Stromal cell of bone marrow (primary cell): ENCODE results near the gene KYAT1.
A peak's percentile ranks its signal among the peaks of the same experiment; 100 is the strongest.

ENCODE experiments used
- DNase-seq: peaks from one replicate; pipeline ENCODE4 v3.0.0-alpha.2; 2012; ENCODE audit warnings: low read depth

The KYAT1 gene

GRCh38 chr9:128838338-128838737, 43.4 kb downstream of the KYAT1 start:
- DNase-seq, result no peak

- no peak for DNase-seq
These were observed 45.1 kb downstream of the KYAT1 start for GRCh38 chr9:128836509-128837145.

- DNase-seq, result no peak
These were observed 46.2 kb downstream of the KYAT1 start for GRCh38 chr9:128835246-128836210.

- no peak for DNase-seq
These were observed 48.1 kb downstream of the KYAT1 start for GRCh38 chr9:128833696-128834095.

GRCh38 chr9:128829477-128830251, 52.1 kb downstream of the KYAT1 start, which contains the start of gene SPOUT1:
Gene SPOUT1 (minus strand): TSS chr9:128829794. CDS start chr9:128829780, 14 bp downstream.
- peak; percentile 85 for DNase-seq

GRCh38 chr9:128828719-128829452, 52.9 kb downstream of the KYAT1 start:
- DNase-seq, result no peak

GRCh38 chr9:128828267-128828666, 53.5 kb downstream of the KYAT1 start:
- DNase-seq, result no peak

GRCh38 chr9:128825923-128826700, 55.6 kb downstream of the KYAT1 start:
- no peak for DNase-seq

- DNase-seq, result no peak
These were observed 56.8 kb downstream of the KYAT1 start for GRCh38 chr9:128824911-128825310.

GRCh38 chr9:128823903-128824406, 57.8 kb downstream of the KYAT1 start:
- no peak for DNase-seq

- DNase-seq, result no peak
These were observed 58.3 kb downstream of the KYAT1 start for GRCh38 chr9:128823362-128823902.

- no peak for DNase-seq
These were observed 59.2 kb downstream of the KYAT1 start for GRCh38 chr9:128822407-128823042.

GRCh38 chr9:128821584-128822406, 60.0 kb downstream of the KYAT1 start:
- DNase-seq, result no peak

- DNase-seq, result no peak
These were observed 60.8 kb downstream of the KYAT1 start for GRCh38 chr9:128820665-128821583.

- DNase-seq, result no peak
These were observed 61.8 kb downstream of the KYAT1 start for GRCh38 chr9:128819716-128820664.

- no peak for DNase-seq
These were observed 62.7 kb downstream of the KYAT1 start for GRCh38 chr9:128818839-128819715.
